Neural crest cell (in vitro differentiated cells): Measurements from ENCODE around the gene SMOC2. TPM values are rescaled to one million over a fixed set of nuclear protein-coding genes. Genes with fewer than 3 reads are reported as not detected.

Source experiments
- DNase-seq: peaks from one replicate; pipeline ENCODE4 v3.0.0; 2021; ENCODE audit warnings: low read depth, mixed read lengths, low spot score
- H3K27ac Mint-ChIP-seq: one replicate; pipeline ENCODE4 v1.8.0; 2021; ENCODE audit warnings: mild to moderate bottlenecking, mixed read lengths; ENCODE audit not compliant: unreplicated experiment
- H3K27me3 Mint-ChIP-seq: 2 replicates; pipeline ENCODE4 v1.8.0; 2021; ENCODE audit warnings: low read depth, mild to moderate bottlenecking, mixed read lengths
- H3K36me3 Mint-ChIP-seq: 2 replicates; pipeline ENCODE4 v1.8.0; 2021; ENCODE audit warnings: low read depth, mild to moderate bottlenecking, mixed read lengths
- H3K4me1 Mint-ChIP-seq: 2 replicates; pipeline ENCODE4 v1.8.0; 2021; ENCODE audit warnings: mixed read lengths
- H3K4me3 Mint-ChIP-seq: one replicate; pipeline ENCODE4 v1.8.0; 2021; ENCODE audit warnings: mild to moderate bottlenecking, mixed read lengths
- H3K9me3 Mint-ChIP-seq: 2 replicates; pipeline ENCODE4 v1.8.0; 2021; ENCODE audit warnings: mixed read lengths
- total RNA-seq: library from RNA; stranded (reverse); gene quantifications from 2 replicates; pipeline ENCODE4 v1.2.1, GENCODE V29; 2021
- TF ChIP-seq, protein P1 (sequence below): fragments of 200-600 bp; sonication (generic); conservative IDR thresholded peaks from 2 replicates; pipeline ENCODE4 v1.5.0; 2021; ENCODE audit warnings: antibody characterized with exemption, mild to moderate bottlenecking

The SMOC2 gene
- total RNA-seq, 1 donor from 2014 or later: 0.23 TPM

DNA sequence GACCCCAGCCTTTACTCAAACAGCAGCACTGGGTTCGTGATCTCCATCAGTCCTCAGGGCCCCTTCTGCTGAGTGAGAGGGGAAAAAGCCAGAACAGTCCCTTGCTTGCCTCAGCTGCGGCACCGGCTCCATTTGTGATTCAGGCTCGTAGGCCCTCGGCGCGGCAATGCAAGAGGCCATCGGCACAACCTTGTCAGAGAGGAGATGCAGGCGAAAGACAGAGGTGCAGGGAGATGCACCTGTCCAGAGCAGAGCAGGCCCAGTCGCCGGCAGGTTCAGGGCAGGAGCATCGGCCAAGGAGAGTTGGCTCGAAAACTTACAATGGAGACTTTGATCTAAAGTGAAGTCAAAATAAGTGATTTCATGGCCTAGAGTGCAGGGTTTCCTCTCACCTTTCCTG lies 171.6 kb downstream of the SMOC2 start:
- Mint-ChIP-seq H3K27ac (no peak overlapping the region), H3K4me1 (peaks cover 15% of the 10 kb centered on the region), H3K9me3 (peaks cover 3% of the 10 kb centered on the region), H3K4me3 (no peak overlapping the region), H3K27me3 (no peaks in the 10 kb centered on the region), H3K36me3 (no peaks in the 10 kb centered on the region)
- DNase-seq: no peak
- TF ChIP-seq, protein P1, sequence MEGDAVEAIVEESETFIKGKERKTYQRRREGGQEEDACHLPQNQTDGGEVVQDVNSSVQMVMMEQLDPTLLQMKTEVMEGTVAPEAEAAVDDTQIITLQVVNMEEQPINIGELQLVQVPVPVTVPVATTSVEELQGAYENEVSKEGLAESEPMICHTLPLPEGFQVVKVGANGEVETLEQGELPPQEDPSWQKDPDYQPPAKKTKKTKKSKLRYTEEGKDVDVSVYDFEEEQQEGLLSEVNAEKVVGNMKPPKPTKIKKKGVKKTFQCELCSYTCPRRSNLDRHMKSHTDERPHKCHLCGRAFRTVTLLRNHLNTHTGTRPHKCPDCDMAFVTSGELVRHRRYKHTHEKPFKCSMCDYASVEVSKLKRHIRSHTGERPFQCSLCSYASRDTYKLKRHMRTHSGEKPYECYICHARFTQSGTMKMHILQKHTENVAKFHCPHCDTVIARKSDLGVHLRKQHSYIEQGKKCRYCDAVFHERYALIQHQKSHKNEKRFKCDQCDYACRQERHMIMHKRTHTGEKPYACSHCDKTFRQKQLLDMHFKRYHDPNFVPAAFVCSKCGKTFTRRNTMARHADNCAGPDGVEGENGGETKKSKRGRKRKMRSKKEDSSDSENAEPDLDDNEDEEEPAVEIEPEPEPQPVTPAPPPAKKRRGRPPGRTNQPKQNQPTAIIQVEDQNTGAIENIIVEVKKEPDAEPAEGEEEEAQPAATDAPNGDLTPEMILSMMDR: no peak

DNA sequence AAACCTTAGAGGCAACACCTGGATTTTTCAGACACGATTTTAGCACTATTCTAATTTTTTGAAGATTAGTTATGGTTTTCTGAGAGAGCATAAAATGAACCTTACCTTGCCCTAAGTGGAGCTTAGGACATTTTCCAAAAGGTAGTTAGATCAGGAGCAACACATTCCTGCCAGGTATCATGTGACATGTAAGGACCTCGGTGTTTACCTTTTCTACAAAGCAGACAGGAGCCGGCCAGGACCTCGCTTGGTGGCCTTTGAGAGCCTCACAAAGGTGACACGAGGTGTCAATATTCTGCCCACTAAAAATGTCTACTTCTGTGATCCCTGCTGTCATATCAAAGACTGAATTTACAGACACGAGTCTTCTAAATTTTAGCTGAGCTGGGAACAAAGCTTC lies 174.9 kb downstream of the SMOC2 start:
- H3K27me3 Mint-ChIP-seq: no peaks in the 10 kb centered on the region
- H3K27ac Mint-ChIP-seq: no peak overlapping the region
- TF ChIP-seq, protein P1: no peak
- peaks cover 4% of the 10 kb centered on the region for H3K4me1 Mint-ChIP-seq
- H3K4me3 Mint-ChIP-seq: no peak overlapping the region
- no peaks in the 10 kb centered on the region for H3K36me3 Mint-ChIP-seq
- no peak for DNase-seq
- H3K9me3 Mint-ChIP-seq: peaks cover 3% of the 10 kb centered on the region

DNA sequence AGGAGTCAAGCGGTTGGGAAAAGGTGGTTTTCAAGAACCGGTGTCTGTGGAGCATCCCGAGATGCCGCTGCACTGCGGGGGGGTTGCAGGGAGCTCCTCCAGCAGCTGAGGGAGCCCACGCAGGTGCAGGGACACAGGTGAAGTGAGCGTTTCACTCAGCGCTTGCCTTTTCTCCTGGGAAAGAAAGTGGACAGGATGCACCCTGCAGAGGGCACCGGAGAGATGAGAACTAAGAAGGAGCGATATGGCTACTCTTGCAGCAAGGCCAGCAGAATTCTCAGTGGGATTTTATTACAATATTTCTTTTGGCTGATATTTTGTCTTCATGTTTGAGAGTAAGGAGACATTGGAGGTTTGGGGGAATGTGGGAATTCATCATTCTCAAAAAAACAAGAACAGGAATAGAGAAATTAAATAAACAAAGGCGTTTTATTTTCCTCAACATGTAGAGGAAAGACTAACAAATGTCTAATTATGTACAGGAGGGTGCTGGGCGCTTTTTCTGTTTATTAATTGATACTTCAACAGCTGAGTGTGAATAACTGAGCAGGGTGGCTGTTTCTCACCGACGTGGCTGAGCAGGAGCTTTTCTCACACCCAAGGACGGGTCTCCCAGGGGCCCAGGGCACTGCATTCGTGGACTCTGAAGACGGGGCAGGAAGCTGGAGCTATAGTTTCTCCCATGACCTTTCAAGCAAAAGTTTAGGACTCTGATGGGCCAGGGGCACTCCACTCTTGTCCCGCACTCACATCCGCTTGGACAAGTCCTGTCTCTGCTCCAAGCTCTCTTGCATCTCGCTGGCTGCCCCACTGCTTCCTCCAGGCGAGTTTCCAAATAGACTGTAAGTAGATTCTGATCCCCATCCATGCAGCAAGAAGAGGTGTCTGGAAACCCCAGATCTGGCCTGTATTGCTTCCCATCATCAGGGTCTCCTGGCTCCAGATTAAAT lies 176.1 kb downstream of the SMOC2 start:
- Mint-ChIP-seq H3K4me3 (no peak overlapping the region), H3K27ac (peak overlapping the region; percentile 62), H3K27me3 (no peaks in the 10 kb centered on the region), H3K9me3 (peaks cover 3% of the 10 kb centered on the region), H3K36me3 (no peaks in the 10 kb centered on the region), H3K4me1 (peaks cover 4% of the 10 kb centered on the region)
- no peak for DNase-seq
- TF ChIP-seq, protein P1: peak; percentile 46

DNA sequence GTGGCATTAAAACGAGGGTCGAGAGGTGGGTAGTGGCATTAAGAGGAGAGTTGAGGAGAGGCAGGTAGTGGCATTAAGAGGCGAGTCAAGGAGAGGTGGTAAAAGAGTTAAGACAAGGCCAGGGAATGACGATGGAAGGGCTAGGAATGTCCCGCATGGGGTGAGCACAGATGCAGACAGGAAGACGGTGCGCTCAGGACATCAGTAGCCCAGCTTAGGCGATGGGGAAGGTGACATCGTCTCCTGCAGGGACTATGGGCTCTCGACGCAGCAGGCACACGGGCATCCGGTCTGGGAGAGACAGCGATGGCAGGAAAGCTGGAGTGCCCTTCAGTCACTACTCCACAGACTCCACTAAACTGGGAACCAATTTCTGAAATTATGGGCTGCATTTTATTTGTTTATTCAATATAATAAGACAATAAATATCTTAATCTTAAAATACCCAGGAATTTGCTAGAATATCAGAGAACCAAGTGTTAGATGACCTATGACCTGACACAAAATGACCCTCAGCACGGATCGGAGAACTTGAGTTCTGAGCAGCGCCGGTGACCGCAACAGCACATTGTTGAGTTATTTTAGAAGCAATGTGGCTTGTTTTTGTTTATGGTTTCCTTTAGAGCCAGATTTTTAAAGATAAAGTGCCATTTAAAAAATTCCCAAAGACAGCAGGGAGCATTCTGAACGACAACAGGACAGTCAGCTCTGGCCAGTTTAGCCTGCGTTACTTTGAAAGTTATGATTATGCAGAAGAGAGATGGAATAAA lies 177.7 kb downstream of the SMOC2 start:
- Mint-ChIP-seq H3K4me1 (peaks cover 4% of the 10 kb centered on the region), H3K9me3 (no peaks in the 10 kb centered on the region), H3K36me3 (no peaks in the 10 kb centered on the region), H3K4me3 (no peak overlapping the region), H3K27me3 (no peaks in the 10 kb centered on the region), H3K27ac (peak overlapping the region; percentile 81)
- no peak for DNase-seq
- TF ChIP-seq, protein P1: no peak

DNA sequence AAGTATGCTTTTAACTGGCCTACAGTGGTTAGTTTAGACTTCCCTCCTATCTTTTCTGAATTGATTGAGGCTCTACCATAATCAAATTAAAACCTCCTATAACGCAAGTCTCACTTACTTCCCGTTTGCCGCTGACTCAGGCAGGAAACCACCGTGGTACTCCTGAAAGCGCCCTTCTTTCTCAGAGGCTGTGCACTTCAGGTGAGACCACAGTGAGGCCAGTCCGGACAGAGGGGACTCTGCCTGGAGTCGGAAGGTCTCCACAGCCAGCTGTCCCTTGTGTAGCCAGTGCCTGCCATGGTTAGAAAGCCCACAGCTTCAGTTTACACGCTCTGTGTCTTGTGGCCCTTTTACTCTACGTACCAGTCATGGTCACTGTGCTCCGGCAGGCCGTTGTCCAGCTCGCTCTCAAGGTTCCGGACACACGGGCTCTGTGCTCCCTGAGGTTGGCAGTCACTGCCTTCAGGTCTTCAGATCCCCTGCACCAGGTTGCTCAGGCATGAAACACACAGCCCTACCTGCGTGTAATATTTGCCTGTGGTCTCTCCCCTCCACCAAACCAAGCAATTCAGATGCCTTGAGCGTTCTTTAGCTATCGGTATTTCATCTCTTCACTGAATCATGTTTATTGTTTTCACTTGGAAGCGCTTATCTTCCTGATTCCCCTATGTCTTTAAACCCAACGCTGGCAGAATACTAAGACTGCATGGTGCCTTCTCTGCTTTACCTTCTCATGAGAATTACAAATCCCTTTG lies 178.8 kb downstream of the SMOC2 start:
- Mint-ChIP-seq H3K4me1 (peaks cover 4% of the 10 kb centered on the region), H3K27me3 (no peaks in the 10 kb centered on the region), H3K4me3 (no peak overlapping the region), H3K9me3 (no peaks in the 10 kb centered on the region), H3K27ac (no peak overlapping the region), H3K36me3 (no peaks in the 10 kb centered on the region)
- TF ChIP-seq, protein P1: no peak
- no peak for DNase-seq
